ENCODE measurements around the gene UNC45B.

DNA sequence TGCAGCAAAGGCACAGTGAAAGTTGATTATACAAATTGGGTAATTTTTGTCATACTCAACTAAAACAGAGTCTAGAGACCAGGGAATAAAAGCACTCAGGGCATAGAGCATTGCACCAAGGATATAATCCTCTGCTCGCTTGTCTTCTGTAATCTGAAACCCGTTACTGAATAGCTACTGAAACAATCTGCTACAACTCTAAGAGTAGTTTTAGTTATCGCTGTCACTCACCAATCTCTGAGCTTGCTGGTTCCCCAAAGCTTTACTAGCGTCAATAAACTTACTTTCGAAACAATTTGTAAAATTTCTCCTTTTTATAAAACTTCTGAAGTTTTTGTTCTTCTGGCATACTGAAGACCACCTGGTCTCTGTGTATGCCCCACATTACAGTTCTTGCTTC, 69.5 kb downstream of the UNC45B start:
- TF ChIP-seq POLR2AphosphoS5 (IDR thresholded peaks at IDR 0.05; ENCODE audit: borderline replicate concordance, low read depth, low read length) (no peak), EZH2 (IDR thresholded peaks at IDR 0.05) (no peak), FOXP2 (optimal IDR thresholded peaks at IDR 0.05; ENCODE audit: control extremely low read depth, extremely low read length, insufficient read depth) (no peak)
